Measurements from ENCODE around the gene TBX5. TPM values are rescaled to one million over a fixed set of nuclear protein-coding genes. Genes with fewer than 3 reads are reported as not detected.

TBX5 gene
- polyA plus RNA-seq, 1 of the 3 experiments (the other 2 are of a cell fraction) = not detected

- ChIA-PET POLR2A (no interaction called here), CTCF (no interaction called here)
- H3K4me1 ChIP-seq (ENCODE audit: control insufficient read depth in 1 of 2, insufficient read depth in 2 of 2, low read depth in 1 of 2, low read length in 1 of 2) = no peaks in the 10 kb centered on the region
- TF ChIP-seq RAD21 (IDR thresholded peaks at IDR 0.05; ENCODE audit: low read length) (no peak), ELF1 (IDR thresholded peaks at IDR 0.05) (no peak), NFIC (IDR thresholded peaks at IDR 0.05; ENCODE audit: borderline replicate concordance) (no peak), FOXM1 (IDR thresholded peaks at IDR 0.05; ENCODE audit: low read depth) (no peak), MEF2A (IDR thresholded peaks at IDR 0.05; ENCODE audit: borderline replicate concordance, low read depth) (no peak), MXI1 (IDR thresholded peaks at IDR 0.05; ENCODE audit: low read depth, low read length) (no peak), GABPA (IDR thresholded peaks at IDR 0.05; ENCODE audit: low read depth) (no peak), SIN3A (IDR thresholded peaks at IDR 0.05; ENCODE audit: borderline replicate concordance, low read depth, low read length) (no peak), REST (IDR thresholded peaks at IDR 0.05; ENCODE audit: low read depth, low read length) (no peak), RCOR1 (IDR thresholded peaks at IDR 0.05; ENCODE audit: low read length) (no peak), SMC3 (IDR thresholded peaks at IDR 0.05; ENCODE audit: low read depth, low read length) (no peak), FOXJ3 (CRISPR knock-in tag; IDR thresholded peaks at IDR 0.05) (no peak)
- TF ChIP-seq, protein P1, sequence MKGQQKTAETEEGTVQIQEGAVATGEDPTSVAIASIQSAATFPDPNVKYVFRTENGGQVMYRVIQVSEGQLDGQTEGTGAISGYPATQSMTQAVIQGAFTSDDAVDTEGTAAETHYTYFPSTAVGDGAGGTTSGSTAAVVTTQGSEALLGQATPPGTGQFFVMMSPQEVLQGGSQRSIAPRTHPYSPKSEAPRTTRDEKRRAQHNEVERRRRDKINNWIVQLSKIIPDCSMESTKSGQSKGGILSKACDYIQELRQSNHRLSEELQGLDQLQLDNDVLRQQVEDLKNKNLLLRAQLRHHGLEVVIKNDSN (IDR thresholded peaks at IDR 0.05; ENCODE audit: borderline replicate concordance, low read depth) = no peak
- TF ChIP-seq, protein P2, sequence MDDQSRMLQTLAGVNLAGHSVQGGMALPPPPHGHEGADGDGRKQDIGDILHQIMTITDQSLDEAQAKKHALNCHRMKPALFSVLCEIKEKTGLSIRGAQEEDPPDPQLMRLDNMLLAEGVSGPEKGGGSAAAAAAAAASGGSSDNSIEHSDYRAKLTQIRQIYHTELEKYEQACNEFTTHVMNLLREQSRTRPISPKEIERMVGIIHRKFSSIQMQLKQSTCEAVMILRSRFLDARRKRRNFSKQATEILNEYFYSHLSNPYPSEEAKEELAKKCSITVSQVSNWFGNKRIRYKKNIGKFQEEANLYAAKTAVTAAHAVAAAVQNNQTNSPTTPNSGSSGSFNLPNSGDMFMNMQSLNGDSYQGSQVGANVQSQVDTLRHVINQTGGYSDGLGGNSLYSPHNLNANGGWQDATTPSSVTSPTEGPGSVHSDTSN (IDR thresholded peaks at IDR 0.05) = no peak
- no peaks in the 10 kb centered on the region for H3K79me2 ChIP-seq (ENCODE audit: insufficient read depth)
- H3K9me2 ChIP-seq = no peaks in the 10 kb centered on the region
- H3F3A ChIP-seq (replicated peaks; ENCODE audit: insufficient read depth) = no peaks in the 10 kb centered on the region
- H3K4me3 ChIP-seq (ENCODE audit: low read depth in 2 of 2, low read length in 1 of 2) = no peak overlapping the region
- no peaks in the 10 kb centered on the region for H3K9me3 ChIP-seq
- no peak overlapping the region for H3K9ac ChIP-seq
- no peaks in the 10 kb centered on the region for H4K20me1 ChIP-seq (ENCODE audit: insufficient read depth)
- H3K27me3 ChIP-seq (ENCODE audit: insufficient read depth) = peaks cover 23% of the 10 kb centered on the region; the same call in 1 of the 2 replicates
- no peak for DNase-seq
- H3K36me3 ChIP-seq (replicated peaks in 1 of 2; ENCODE audit: control insufficient read depth in 1 of 2, insufficient read depth in 2 of 2, low read length in 1 of 2) = no peaks in the 10 kb centered on the region
- H3K4me2 ChIP-seq = no peak overlapping the region
- H3K27ac ChIP-seq (ENCODE audit: low read depth in 2 of 2, low read length in 1 of 2) = no peak overlapping the region
- no peak overlapping the region for H2AFZ ChIP-seq (ENCODE audit: low read depth)
- 6% methylated on average over 4 of the region's 4 CpGs for WGBS (ENCODE audit: low lambda C conversion rate)
These were observed 21.2 kb downstream of the TBX5 start for GRCh38 chr12:114384739-114385138.

Measured in SK-N-SH (cell line).